Lung microvascular endothelial cell (primary cell): ENCODE results near the gene DOC2A. TPM values are rescaled to one million over a fixed set of nuclear protein-coding genes. Genes with fewer than 3 reads are reported as not detected.

Experiments
- DNase-seq, 2 donors: peaks; one replicate each; pipeline versions ENCODE4 v3.0.0 to v3.0.0-alpha.2; 2010; ENCODE audit warnings: low read depth in 2 of 2
- total RNA-seq: library from RNA; depleted of rRNA; stranded (reverse); fragments of >200 nt; gene quantifications from 2 replicates; pipeline ENCODE4 v1.2.1, GENCODE V29; 2014

Gene DOC2A
- total RNA-seq, 1 donor from 2014 or later = 0.20 TPM

- DNase-seq = peak; percentile 58 to 73
Observed at GRCh38 chr16:30005341-30006094, 5.3 kb downstream of the DOC2A start.

GRCh38 chr16:30004811-30005242, 6.0 kb downstream of the DOC2A start:
- DNase-seq = no peak

DNA sequence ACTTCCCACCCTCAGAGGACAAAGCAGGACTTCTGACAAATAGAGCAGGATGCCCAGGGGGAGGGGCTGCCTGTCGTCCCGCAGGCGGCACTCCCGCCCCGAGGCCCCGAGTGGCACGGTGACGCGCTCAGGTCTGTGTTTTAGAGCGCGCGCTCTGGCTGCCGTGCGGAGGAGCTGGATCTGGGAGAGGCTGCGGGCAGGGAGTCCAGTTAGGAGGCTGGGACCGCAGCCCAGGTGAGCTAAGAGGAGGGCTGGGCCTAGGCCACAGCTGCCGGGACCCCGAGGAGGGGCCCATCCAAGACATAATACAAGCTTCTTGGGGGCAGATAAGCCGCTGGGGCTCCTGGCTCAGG, 6.4 kb downstream of the DOC2A start:
- no peak for DNase-seq

- DNase-seq = no peak
Observed at GRCh38 chr16:30003670-30004423, 7.0 kb downstream of the DOC2A start.

- DNase-seq = no peak
Observed at GRCh38 chr16:30002614-30003346, 8.0 kb downstream of the DOC2A start.

GRCh38 chr16:30000735-30001631, 9.8 kb downstream of the DOC2A start:
- DNase-seq = no peak

DNA sequence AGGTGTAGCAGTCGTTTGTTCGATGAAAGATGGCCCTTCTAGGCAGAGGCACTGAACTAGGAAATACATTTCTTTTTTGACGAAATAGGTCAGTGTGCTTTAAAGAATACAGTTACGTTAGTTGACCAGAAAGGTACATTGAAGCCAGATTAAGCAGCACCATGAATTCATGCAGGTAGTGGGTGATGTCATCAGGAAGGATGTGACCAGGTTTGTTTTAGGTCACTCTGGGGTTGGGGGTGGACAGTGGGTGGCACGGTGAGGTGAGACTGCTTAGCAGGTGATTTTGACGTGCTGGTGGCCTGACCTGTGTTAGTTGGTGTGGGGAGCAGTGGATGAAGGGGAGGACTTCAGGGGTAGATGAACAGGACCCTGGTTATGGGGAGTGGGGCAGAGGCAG, 11.2 kb downstream of the DOC2A start:
- DNase-seq = no peak

- DNase-seq = peak in 1 of 2 donors; percentile 14
Observed at GRCh38 chr16:29996766-29997250, 14.0 kb downstream of the DOC2A start.

- DNase-seq = peak; percentile 96 to 97
Observed at GRCh38 chr16:29995911-29996765, 14.7 kb downstream of the DOC2A start, which contains the start of gene INO80E. TSS of gene INO80E (plus strand) at chr16:29996241. CDS start at chr16:29996311, 70 bp downstream.

DNA sequence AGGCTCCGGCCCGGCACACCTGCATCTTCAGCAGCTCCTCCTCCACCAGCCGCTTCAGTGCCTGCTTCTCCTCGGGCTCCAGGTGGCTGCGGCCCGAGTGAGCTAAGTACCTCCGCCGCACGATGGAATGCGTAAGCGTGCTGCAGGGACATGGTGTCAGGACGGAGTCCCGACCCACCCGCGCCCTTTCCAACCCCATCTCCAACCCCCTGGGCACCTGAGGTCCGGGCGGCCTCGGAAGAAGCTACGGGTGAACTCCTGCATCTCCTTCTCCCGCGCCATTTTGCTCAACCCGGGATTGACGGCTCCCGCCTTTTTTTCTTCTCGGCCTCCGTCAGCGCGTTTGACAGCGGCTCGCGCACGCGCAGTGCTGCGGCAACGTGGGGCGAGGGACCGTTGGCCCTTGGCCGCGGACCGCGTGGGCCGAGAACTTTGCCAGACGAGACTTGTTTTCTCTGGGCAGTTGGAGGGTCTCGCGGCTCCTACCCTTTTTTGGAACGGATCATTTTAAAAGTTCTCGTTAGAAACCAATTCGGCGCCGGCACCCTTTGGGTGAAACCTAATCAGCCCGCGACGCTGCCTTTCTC, 15.4 kb downstream of the DOC2A start, which contains the start of gene HIRIP3:
Gene HIRIP3, minus strand, starts transcription at position 294 of the 587 bp plus-strand sequence. Its CDS starts 12 bp downstream, at position 282.
- peak; percentile 72 to 82 for DNase-seq

GRCh38 chr16:29994600-29995323, 16.1 kb downstream of the DOC2A start:
- peak; percentile 23 to 54 for DNase-seq

DNA sequence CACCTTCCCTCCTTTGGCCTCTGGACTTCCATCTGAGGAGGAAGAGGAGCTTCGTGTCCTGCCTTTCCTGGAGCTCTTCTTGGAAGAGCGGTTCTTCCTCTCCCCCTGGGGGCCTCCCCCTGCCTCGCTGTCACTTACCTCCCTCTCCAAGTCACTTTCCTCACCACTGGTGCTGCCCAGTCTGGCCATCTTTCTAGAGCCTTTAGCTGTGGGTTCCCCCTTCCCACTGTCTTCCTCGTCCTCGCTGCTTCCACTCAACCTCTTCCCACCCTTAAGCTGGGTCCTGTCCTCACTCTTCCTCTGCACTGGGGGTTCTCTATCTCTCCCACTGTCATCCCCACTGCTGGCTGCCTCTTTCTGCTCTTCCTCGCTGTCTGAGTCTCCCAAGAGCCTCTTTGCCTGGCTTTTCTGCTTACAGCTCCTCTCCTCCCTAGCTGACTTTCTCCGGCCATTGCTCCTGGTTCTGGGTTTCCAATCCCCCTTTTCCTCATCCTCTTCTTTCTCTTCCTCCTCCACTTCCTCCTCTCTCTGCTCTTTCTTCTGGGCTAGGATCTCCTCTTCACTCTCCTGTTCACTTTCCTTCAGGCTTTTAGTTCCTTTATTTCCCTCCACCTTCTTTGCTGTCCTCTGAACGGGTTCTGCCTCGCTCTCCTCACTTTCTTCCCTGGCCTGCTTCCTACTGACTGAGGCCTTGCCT, 16.8 kb downstream of the DOC2A start:
- no peak for DNase-seq

DNA sequence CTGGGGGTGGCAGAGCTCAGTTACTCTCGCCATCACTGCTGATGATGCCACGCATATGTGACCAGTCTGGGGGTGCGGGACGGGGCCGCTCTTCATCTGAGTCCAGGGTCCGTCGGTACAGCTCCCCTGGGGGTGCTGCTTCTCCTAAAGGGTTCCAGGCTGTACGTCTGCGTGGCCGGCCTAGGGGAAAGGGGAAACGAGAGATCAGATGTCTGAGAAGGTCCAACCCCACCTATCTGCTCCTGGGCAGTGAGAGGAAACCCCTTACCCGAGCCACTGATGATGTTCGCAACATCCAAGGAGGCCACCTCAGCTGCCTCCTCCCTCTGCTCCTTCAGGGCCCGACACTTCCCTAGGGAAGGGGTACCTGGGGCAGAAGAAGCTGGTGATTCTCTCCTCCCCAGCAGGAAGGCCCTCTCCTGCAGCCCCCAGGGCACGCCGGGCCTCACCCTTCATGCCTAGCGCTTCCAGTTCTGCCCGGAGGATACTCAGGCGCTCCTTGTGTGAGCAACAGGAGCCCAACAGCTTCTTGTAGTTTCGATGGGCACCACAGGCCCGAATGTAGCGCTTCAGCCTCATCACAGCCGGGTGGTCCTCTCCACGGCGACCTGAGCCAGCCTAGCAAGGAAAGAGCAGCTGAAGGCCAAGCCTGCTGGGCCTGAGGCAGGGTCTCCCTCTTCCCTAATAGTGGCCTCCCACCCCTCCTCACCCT, 17.5 kb downstream of the DOC2A start:
- DNase-seq = no peak

DNA sequence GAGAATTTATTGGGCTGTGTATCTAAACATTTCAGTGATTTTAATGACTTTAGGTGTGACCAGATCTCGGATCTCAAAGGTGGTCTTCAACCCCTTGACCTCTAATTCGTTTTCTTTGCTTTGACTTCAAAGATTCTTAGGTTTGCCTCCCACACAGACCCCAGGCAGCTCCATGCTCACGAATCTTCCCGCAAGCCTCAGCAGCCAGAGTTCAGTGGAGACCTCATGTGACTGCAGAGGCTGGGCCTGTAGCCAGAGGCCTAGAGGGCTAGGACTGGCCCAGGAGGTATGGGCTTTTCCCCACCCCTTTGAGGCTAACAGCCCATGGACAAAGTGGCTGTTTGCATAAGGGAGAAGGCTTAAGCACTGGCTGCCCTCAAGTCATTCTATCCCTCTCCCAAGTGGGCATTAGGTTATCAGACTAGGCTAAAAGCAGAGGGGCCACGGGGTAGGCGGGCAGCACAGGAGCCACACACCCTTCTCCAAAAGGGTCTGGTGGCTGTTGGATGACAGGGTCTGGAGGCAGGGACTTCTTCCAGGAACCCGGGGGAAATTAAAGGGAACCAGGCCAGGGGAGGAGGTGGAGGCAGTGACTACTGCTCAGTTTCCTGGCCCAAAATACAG, 18.4 kb downstream of the DOC2A start:
- DNase-seq = peak in 1 of 2 donors; percentile 32

DNA sequence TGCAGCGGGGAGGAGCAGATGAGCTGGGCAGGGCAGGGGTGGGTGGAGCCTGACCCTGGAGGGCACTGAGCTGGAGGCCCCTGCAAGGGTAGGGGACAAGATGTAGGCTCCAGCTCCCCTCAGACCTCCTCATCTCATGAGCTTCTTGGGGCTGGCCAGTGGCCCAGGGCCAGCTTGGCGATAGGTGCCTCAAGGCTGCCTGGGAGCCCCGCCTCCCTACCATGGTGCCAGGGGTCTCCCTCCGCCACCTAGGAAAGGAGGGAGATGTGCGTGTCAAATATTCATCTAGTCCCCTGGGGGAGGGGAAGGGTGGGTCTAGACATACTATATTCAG, 19.3 kb downstream of the DOC2A start:
- no peak for DNase-seq

DNA sequence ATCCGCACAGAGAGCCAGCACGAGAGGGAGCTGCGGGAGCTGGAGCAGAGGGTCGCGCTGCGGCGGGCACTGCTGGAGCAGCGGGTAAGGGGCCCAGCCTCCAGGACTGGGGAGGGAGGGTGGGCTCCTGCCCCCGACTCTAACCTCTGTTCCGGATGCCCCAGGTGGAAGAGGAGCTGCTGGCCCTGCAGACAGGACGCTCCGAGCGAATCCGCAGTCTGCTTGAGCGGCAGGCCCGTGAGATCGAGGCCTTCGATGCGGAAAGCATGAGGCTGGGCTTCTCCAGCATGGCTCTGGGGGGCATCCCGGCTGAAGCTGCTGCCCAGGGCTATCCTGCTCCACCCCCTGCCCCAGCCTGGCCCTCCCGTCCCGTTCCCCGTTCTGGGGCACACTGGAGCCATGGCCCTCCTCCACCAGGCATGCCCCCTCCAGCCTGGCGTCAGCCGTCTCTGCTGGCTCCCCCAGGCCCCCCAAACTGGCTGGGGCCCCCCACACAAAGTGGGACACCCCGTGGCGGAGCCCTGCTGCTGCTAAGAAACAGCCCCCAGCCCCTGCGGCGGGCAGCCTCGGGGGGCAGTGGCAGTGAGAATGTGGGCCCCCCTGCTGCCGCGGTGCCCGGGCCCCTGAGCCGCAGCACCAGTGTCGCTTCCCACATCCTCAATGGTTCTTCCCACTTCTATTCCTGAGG, 19.8 kb downstream of the DOC2A start:
- no peak for DNase-seq

DNA sequence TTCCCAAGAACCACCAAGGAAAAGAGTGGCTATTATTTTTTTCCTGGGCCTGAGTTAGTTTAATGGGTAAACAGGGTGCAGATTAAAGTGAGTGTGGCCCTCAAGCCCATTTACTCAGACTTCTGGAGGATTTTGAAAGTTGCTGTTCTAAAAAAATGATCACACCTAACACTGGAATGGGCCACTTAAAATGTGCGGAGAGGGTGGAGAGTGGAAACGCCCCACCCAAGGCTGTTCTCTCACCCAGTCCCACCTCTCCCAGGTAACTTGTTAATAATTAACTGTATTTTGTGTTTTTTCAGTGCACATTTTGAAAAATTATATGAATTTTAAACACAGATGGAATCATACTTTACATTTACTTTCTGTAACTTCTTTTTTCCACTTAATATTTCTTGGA, 20.8 kb downstream of the DOC2A start:
- DNase-seq = no peak
